Ovary (tissue), 3 donors: ENCODE measurements around the gene ADI1.

Experiments used
- CTCF ChIP-seq, 3 donors: fragments of 450-650 bp in 2 of 3; fragments of 200-600 bp in 1 of 3; IDR thresholded peaks; one replicate each; pipeline versions ENCODE4 v1.5.1 to v1.8.0; 2016 to 2022; ENCODE audit warnings: antibody characterized with exemption in 3 of 3, mild to moderate bottlenecking in 1 of 3
- EP300 ChIP-seq: sonication (generic); formaldehyde crosslinking; IDR thresholded peaks from one replicate; pipeline ENCODE4 v1.6.1; 2017; ENCODE audit warnings: antibody characterized with exemption
- POLR2A ChIP-seq: fragments of 450-650 bp; IDR thresholded peaks from one replicate; pipeline ENCODE4 v1.6.1; 2017; ENCODE audit warnings: antibody characterized with exemption, mild to moderate bottlenecking, moderate library complexity
- donor health status: DM: no; HTN: no; CAD: no.

GRCh38 chr2:3453190-3453999, 65.9 kb downstream of the ADI1 start:
- TF ChIP-seq CTCF (IDR thresholded peaks at IDR 0.05) (no peak), POLR2A (no peak), EP300 (no peak)
